Fibroblast of the aortic adventitia (primary cell): ENCODE data around the gene MPPED2. TPM values are rescaled to one million over a fixed set of nuclear protein-coding genes. Genes with fewer than 3 reads are reported as not detected.

ENCODE experiments used
- DNase-seq: peaks from one replicate; pipeline ENCODE4 v3.0.0-alpha.2; 2010; ENCODE audit warnings: low read depth
- H3K4me3 ChIP-seq: 2 replicates; pipeline ENCODE4 v1.5.1; 2011; ENCODE audit warnings: low read depth, mild to moderate bottlenecking, control low read depth, low read length, moderate library complexity
- total RNA-seq: library from RNA; depleted of rRNA; stranded (reverse); fragments of >200 nt; gene quantifications from 2 replicates; pipeline ENCODE4 v1.2.3, GENCODE V29; 2012; ENCODE audit warnings: low replicate concordance
- TF ChIP-seq, protein P1 (sequence below): IDR thresholded peaks from 2 replicates; pipeline ENCODE4 v1.5.1; 2011; ENCODE audit warnings: mild to moderate bottlenecking, low read length, control low read depth, inconsistent platforms; ENCODE audit not compliant: insufficient read depth

MPPED2 gene
- total RNA-seq, 1 donor: 0.18 TPM

DNA sequence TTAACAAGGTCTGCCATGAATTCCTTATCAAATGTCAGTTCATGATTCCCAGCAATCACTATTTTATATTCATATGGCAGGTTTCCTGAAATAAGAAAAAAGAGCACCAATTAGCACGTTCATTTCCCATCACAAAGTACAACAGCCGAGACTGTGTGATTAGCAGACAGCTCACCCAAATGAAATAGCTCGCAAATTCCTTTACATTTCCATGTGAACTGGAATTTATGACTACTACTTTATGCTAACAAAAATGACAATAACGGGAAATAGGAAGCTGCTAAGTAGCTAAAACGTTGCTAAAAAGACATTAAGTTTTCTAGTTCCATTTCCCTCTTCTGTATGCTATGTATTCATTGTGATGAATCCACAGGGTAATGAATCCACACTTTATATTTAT lies 90.7 kb downstream of the MPPED2 start:
- H3K4me3 ChIP-seq: no peak overlapping the region
- TF ChIP-seq, protein P1, sequence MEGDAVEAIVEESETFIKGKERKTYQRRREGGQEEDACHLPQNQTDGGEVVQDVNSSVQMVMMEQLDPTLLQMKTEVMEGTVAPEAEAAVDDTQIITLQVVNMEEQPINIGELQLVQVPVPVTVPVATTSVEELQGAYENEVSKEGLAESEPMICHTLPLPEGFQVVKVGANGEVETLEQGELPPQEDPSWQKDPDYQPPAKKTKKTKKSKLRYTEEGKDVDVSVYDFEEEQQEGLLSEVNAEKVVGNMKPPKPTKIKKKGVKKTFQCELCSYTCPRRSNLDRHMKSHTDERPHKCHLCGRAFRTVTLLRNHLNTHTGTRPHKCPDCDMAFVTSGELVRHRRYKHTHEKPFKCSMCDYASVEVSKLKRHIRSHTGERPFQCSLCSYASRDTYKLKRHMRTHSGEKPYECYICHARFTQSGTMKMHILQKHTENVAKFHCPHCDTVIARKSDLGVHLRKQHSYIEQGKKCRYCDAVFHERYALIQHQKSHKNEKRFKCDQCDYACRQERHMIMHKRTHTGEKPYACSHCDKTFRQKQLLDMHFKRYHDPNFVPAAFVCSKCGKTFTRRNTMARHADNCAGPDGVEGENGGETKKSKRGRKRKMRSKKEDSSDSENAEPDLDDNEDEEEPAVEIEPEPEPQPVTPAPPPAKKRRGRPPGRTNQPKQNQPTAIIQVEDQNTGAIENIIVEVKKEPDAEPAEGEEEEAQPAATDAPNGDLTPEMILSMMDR: no peak
- no peak for DNase-seq

DNA sequence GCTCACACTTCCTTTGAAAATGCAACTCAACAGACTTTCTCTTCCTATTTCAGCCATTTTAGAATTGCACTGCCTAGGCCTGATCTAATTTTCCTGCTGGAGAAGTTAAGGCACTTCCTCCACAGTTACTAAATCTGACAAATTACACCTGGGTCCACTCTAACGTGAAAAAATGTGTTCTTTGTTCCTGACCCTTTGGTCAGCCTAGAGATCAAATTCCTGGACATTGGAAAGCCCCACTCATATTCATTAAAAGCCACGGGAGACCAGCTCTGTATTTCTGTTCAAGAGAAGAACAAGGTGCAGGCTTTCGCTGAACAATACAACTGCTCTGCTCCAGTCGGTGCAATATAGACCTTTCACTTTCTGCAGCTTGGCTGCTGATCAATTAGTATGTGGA lies 96.6 kb downstream of the MPPED2 start:
- H3K4me3 ChIP-seq: no peak overlapping the region
- DNase-seq: no peak
- TF ChIP-seq, protein P1: no peak

DNA sequence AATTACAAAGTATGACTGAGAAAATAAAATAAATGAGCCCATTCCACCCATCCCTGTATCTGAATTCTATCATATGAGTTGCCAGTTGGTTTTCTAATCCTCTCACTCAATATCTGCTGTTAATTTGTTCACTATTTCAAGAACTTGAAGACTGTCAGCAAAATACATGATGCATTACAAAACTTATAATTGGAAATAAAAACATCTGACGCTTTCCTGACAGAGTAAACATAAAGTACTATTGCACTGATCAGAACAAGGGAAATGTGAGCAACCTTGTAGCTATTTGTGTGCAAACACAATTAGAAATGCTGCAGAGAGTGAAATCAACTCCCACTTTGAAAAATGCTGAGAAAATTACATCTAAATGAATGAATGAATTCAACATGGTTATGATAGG lies 97.1 kb downstream of the MPPED2 start:
- DNase-seq: no peak
- H3K4me3 ChIP-seq: no peak overlapping the region
- TF ChIP-seq, protein P1: no peak

DNA sequence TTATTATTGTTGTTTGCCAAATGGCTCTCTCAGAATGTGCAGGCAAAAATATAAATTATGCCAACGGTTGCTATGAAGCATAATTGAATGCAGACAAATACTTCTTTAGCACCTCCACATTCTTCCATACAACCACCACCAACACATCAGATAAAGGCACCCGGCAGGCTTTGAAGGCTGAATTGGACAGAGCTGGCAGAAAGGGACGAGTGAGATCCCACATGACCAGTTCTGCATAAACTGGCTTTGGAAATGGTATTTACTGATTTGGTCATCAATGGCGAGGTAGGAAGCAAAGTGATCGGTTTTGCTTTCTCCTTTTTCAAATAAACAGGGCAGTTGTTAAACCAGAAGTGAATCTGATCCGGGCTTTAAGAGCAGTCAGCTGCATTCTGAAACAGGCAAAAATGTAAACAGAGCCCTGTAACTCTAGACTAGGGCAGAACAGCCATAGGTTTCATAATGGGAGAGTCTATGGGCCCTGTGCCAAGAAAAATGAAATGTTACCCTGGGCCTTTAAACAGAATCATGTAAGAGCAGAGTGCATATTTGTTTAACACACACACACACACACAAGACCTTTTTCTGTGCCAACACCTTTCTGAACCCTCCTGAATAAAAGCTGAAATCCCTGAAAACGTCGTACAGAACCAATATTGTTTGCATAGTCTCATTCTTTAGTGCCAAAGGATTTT lies 97.7 kb downstream of the MPPED2 start:
- TF ChIP-seq, protein P1: no peak
- H3K4me3 ChIP-seq: no peak overlapping the region
- peak; percentile 28 for DNase-seq

DNA sequence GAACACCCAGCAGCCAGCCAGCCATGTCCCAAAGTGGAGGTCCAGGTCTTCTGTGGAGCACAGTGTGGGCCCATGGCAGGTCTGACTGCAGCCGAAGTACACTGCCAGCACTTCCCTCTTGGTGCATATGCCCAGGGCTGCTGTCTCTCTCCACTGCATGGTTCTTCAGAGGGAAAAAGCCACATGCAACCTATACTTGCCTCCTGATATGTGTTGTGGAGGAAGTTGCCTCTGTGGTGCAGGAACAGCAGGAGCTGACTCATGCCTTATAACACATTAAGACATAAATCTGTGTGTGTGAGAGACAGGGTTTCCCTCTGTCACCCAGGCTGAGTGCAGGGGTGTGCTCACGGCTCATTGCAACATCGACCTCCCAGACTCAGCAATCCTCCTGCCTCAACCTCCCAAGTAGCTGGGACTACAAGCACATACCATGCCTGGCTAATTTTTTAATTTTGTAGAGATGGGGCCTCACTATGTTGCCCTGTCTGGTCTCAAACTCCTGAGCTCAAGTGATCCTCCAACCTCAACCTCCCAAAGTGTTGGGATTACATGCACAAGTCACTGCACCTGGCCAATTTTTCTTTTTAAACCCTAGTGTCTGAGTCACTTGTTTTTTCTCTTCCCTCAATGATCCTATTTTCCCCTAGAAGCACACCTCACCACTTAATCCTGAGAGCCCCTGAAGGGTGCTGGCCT lies 98.8 kb downstream of the MPPED2 start:
- no peak overlapping the region for H3K4me3 ChIP-seq
- no peak for DNase-seq
- TF ChIP-seq, protein P1: no peak

DNA sequence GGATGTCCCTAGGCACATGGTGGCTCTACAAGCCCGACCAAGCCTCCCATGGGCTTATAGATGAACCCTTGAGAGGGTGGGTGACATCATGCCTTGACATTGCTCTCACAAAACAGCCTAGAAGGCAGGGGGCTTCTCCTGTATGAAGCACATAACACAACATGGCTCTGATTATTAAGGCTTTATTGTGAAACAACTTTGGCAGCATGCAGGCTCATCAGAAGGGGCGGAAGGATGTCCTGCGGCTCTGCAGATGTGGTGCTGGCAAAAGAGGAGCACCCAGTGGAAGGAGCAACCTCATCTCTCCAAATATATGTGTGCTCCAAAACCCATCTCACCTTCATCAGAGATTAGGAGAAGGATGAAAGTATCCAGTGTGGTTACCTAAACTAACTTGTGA lies 100.4 kb downstream of the MPPED2 start:
- no peak for DNase-seq
- H3K4me3 ChIP-seq: no peak overlapping the region
- TF ChIP-seq, protein P1: no peak
